Panc1 (cell line): ENCODE results near the gene ZG16. TPM values are rescaled to one million over a fixed set of nuclear protein-coding genes. Genes with fewer than 3 reads are reported as not detected.

Experiments
- ATAC-seq: fragments of 200-7000 bp; cut with Tn5 transposase; 2 replicates; pipeline ENCODE4 v1.9.1; 2020; ENCODE audit warnings: mild to moderate bottlenecking, moderate library complexity
- BruUV-seq: library from RNA; stranded (reverse); fragments of 400-500 nt; replicated peaks from 2 replicates; lab custom pipeline; 2021; lab: Mats Ljungman, UMichigan
- CTCF ChIA-PET: fragments of 300-600 bp; sonication (Branson Sonifier 250); formaldehyde crosslinking; loops from one replicate; lab custom pipeline; 2022; ENCODE audit warnings: antibody characterized with exemption; lab: Charles Lee
- POLR2A ChIA-PET: fragments of 300-600 bp; sonication (Branson Sonifier 250); formaldehyde crosslinking; loops from one replicate; lab custom pipeline; 2022; ENCODE audit warnings: antibody characterized with exemption; lab: Charles Lee
- DNase-seq: peaks from one replicate; pipeline ENCODE4 v3.0.0-alpha.2; 2010; ENCODE audit warnings: low read depth, low spot score
- H3K27ac ChIP-seq: 2 replicates; pipeline ENCODE4 v1.5.1; 2011; ENCODE audit warnings: mild to moderate bottlenecking, low read length, inconsistent platforms
- H3K27me3 ChIP-seq: fragments of 200-500 bp; sonication (Bioruptor generic); 2 replicates; pipeline ENCODE4 v1.6.0; 2014; ENCODE audit warnings: low read length, inconsistent platforms; ENCODE audit not compliant: control insufficient read depth, insufficient read depth
- H3K36me3 ChIP-seq: fragments of 200-500 bp; sonication (Bioruptor generic); 2 replicates; pipeline ENCODE4 v1.5.1; 2014; ENCODE audit warnings: inconsistent platforms, mild to moderate bottlenecking, low read length, moderate library complexity; ENCODE audit not compliant: control insufficient read depth, insufficient read depth
- H3K4me1 ChIP-seq: 2 replicates; pipeline ENCODE4 v1.5.1; 2011; ENCODE audit warnings: inconsistent platforms, mild to moderate bottlenecking, low read length, moderate library complexity; ENCODE audit not compliant: control insufficient read depth, insufficient read depth
- H3K4me3 ChIP-seq, 2 experiments: 2 replicates each; pipeline ENCODE4 v1.5.1; 2011 to 2012; ENCODE audit warnings: low read depth in 2 of 2, low read length in 2 of 2, mild to moderate bottlenecking in 2 of 2, inconsistent platforms in 1 of 2, moderate library complexity in 1 of 2
- H3K9me3 ChIP-seq: fragments of 200-500 bp; sonication (Bioruptor generic); 2 replicates; pipeline ENCODE4 v1.5.1; 2014; ENCODE audit warnings: low read depth, mild to moderate bottlenecking, inconsistent platforms, low read length, moderate library complexity; ENCODE audit not compliant: control insufficient read depth, insufficient read depth
- CTCF ChIP-seq: fragments of 450-650 bp; IDR thresholded peaks from 2 replicates; pipeline ENCODE4 v1.5.1; 2017; ENCODE audit warnings: mild to moderate bottlenecking
- POLR2AphosphoS5 ChIP-seq: IDR thresholded peaks from 2 replicates; pipeline ENCODE4 v1.6.1; 2012; ENCODE audit warnings: mild to moderate bottlenecking, low read depth, low read length, moderate library complexity
- REST ChIP-seq, 2 experiments: IDR thresholded peaks; 2 replicates each; pipeline ENCODE4 v1.6.1; 2011 to 2012; ENCODE audit warnings: low read depth in 2 of 2, control low read depth in 1 of 2, low read length in 1 of 2, mild to moderate bottlenecking in 1 of 2, moderate library complexity in 1 of 2; ENCODE audit not compliant: insufficient read depth in 1 of 2
- SIN3A ChIP-seq: IDR thresholded peaks from 2 replicates; pipeline ENCODE4 v1.6.1; 2012; ENCODE audit warnings: low read depth, mild to moderate bottlenecking, low read length, moderate library complexity, borderline replicate concordance; ENCODE audit not compliant: insufficient read depth
- TCF7L2 ChIP-seq: IDR thresholded peaks from 2 replicates; pipeline ENCODE4 v1.6.1; 2011; ENCODE audit warnings: mild to moderate bottlenecking, low read depth, low read length, inconsistent platforms
- in situ Hi-C: cut with HindIII; loops from 2 replicates; pipeline ENCODE4 v1.10.0; 2016; ENCODE audit warnings: low sequenced_read_pairs, low pct_unique_long_range_greater_than_20kb
- intact Hi-C: fragments of 100-400 bp; cut with micrococcal nuclease; formaldehyde crosslinking; loops from one replicate; pipeline ENCODE4 v1.10.0; 2022; ENCODE audit not compliant: unreplicated experiment
- total RNA-seq: library from RNA; stranded (reverse); gene quantifications from one replicate; pipeline ENCODE4 v1.2.1, GENCODE V29; 2021; ENCODE audit not compliant: unreplicated experiment

ZG16 gene
- total RNA-seq, 1 experiment from 2014 or later = not detected

GRCh38 chr16:29737713-29738112 lies 40.3 kb upstream of the ZG16 start:
- in situ Hi-C loops (no loop called here), intact Hi-C loops (no loop called here)
- Histone ChIP-seq H3K4me3 (no peak overlapping the region), H3K4me1 (no peaks in the 10 kb centered on the region), H3K36me3 (no peaks in the 10 kb centered on the region), H3K9me3 (no peaks in the 10 kb centered on the region), H3K27ac (no peak overlapping the region), H3K27me3 (no peaks in the 10 kb centered on the region)
- CTCF ChIA-PET = no interaction called here
- ATAC-seq (no peak), DNase-seq (no peak)
- no peak for TF ChIP-seq CTCF
- TF ChIP-seq POLR2AphosphoS5 = no peak
- no peak for TF ChIP-seq TCF7L2
- TF ChIP-seq SIN3A = no peak
- TF ChIP-seq REST (IDR thresholded peaks at IDR 0.05; ENCODE audit: insufficient read depth in 1 of 2, low read depth in 2 of 2, low read length in 1 of 2) = no peak
- BruUV-seq = no TSS peak
- POLR2A ChIA-PET = no interaction called here

GRCh38 chr16:29738514-29738913 lies 39.5 kb upstream of the ZG16 start:
- no peak for ATAC-seq

More at GRCh38 chr16:29738514-29738913, 39.5 kb upstream of the ZG16 start:
- no peaks in the 10 kb centered on the region for H3K27me3 ChIP-seq
- DNase-seq = no peak
- in situ Hi-C loops (no loop called here), intact Hi-C loops (no loop called here)
- ChIA-PET CTCF (no interaction called here), POLR2A (interaction anchor here (0.6 kb wide), 1 partner anchor 125 kb away, joined by 12 read pairs; no protein-coding TSS in a partner anchor)
- no peaks in the 10 kb centered on the region for H3K36me3 ChIP-seq
- no peaks in the 10 kb centered on the region for H3K4me1 ChIP-seq
- H3K4me3 ChIP-seq = no peak overlapping the region
- TF ChIP-seq POLR2AphosphoS5 (no peak), REST (IDR thresholded peaks at IDR 0.05; ENCODE audit: insufficient read depth in 1 of 2, low read depth in 2 of 2, low read length in 1 of 2) (no peak), TCF7L2 (no peak), SIN3A (no peak), CTCF (no peak)
- H3K27ac ChIP-seq = no peak overlapping the region
- no TSS peak for BruUV-seq
- no peaks in the 10 kb centered on the region for H3K9me3 ChIP-seq
